Stimulated activated CD8-positive, alpha-beta memory T cell treated with anti-CD3 and anti-CD28 coated beads, Interleukin-4, amount 100 ng/mL, for 24 hours (primary cell): ENCODE results near the gene PPIF.

ENCODE experiments used
- DNase-seq: peaks from one replicate; pipeline ENCODE4 v3.0.0-alpha.2; 2020; ENCODE audit warnings: low read depth

PPIF gene

DNA sequence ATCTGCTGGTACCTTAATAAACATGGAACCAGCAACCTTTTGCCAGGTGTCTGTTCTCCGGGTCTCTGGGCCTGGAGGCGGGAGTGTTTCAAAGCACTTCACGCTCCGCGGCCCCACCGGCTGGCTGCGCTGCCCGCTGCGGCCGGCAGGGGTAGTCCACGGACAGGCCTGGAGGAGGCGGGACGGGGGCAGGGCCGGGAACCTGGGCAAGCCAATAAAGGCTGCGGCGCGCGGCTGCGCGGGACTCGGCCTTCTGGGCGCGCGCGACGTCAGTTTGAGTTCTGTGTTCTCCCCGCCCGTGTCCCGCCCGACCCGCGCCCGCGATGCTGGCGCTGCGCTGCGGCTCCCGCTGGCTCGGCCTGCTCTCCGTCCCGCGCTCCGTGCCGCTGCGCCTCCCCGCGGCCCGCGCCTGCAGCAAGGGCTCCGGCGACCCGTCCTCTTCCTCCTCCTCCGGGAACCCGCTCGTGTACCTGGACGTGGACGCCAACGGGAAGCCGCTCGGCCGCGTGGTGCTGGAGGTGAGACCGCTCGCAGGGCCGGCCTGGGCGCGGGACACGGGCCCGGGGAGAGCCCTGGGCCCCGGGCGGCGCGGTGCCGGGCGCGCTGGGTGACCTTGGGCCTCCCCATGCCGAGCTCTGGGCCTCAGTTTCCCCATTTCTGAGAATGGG, at the start of gene PPIF:
PPIF (plus strand) TSS at position 244 of the 668 bp plus-strand sequence; CDS start at position 324, 80 bp downstream.
- DNase-seq, result peak; percentile 91

DNA sequence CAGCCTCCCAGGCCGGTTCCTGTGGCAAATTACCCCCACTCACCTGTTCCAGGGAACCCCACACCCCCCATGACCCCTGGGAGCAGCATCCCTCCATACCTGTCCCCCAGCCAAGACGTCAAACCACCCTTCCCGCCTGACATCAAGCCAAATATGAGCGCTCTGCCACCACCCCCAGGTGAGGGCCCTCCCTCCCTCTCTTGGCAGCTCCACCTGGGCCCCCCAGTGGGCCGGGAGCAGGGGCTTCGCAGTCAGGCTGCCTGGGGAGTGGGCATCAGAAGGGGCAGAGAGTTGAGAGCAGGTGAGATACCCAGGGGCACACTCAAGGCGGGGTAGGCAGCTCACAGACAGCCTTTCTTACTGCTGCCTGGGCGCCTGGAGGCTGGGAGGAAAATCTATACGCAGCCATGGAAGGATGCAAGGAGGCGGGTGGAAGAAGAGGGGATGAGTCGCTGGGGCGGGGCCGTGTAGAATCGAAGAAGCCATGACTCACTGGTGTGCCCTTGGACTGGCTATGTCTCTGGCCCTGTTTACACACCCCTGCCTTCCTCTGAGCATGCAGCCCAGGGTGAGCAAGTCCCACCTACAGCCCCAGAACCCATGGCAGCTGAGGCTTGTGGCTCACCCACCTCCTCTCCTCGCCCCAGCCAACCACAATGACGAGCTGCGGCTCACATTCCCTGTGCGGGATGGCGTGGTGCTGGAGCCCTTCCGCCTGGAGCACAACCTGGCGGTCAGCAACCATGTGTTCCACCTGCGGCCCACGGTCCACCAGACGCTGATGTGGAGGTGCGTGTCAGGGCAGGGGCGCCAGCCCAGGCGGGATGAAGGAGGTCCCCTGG, 48.6 kb upstream of the PPIF start:
- DNase-seq, result peak; percentile 44

DNA sequence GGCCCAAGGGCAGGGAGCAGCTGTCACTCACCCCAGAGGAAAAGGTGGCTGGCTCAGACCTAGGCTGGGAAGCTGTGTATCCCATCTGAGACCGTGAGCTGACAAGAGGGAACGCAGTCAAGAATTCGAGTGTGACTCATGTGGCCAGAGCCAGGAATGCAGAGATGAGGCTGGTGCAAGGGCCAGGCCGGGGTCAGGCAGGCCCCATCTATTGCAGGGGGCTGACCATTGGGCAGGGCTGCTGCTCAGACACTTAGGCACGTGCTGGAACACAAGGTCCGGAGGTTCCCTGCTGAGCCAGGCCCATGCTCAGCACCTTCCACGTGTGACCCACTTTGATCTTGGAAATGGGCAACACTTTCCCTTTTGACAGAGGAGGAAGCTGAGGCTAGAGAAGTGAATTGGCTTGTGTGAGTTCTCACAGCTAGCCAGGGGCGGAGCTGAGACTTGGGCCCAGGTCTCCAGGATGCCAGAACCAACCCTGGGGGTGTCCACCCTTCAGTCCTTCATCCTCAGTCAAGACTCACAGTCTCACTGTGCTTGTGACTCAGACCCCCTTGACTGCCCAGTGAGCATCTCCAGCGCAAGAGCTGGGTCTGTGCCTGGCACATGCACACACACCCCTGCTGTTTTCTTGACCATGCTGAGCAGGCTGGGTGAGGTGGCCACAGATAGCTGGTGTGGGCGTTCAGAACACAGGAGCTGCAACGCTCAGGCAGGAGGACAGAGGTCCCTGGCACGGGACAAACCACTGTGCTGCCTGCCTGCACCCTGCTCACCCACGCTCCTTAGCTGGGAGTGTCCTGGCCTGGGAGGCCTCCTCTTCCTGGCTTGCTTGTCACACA, 47.6 kb upstream of the PPIF start:
- no peak for DNase-seq

DNA sequence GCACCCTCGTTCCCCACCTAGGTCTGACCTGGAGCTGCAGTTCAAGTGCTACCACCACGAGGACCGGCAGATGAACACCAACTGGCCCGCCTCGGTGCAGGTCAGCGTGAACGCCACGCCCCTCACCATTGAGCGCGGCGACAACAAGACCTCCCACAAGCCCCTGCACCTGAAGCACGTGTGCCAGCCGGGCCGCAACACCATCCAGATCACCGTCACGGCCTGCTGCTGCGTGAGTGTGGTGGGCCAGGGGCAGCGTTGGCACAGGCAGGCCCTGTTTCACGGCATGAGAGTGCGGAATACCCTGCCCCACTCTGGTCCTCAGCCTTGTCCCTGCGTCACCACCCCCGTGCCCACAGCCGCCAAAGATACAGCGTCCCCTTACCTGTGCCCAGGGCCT, 46.6 kb upstream of the PPIF start:
- DNase-seq, result no peak

DNA sequence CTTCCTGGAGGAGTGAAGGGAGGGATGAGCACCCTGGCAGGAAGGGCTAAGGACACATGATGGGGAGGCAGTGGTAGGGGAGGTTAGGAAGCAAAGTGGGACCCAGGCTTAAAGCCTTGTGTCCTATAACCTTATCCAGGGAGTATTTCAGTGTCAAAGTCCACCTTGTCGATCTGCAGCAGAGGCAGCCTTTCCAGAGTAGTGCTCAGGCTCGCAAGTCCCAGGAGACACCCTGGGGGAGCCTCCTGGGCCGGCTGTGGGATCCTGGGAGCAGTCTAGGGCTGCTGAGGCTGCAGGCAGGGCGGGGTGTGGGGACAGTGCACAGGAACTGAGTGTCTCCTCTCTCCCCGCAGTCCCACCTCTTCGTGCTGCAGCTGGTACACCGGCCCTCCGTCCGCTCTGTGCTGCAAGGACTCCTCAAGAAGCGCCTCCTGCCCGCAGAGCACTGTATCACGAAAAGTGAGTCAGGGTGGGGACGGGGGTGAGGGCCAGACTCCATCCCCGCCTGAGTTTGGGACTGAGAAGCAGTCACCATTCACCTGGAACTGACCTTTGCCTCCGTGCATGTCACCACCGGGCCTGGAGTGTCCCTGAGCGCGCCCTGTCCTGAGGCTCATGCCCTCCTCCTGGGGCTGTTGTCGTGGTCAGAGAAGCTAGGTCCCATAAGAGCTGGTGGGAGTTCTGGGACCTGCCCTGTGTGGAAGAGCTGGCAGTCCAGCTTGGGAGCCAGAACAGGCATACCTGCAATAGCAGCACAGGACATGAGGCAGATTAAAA, 45.3 kb upstream of the PPIF start:
- DNase-seq, result no peak

DNA sequence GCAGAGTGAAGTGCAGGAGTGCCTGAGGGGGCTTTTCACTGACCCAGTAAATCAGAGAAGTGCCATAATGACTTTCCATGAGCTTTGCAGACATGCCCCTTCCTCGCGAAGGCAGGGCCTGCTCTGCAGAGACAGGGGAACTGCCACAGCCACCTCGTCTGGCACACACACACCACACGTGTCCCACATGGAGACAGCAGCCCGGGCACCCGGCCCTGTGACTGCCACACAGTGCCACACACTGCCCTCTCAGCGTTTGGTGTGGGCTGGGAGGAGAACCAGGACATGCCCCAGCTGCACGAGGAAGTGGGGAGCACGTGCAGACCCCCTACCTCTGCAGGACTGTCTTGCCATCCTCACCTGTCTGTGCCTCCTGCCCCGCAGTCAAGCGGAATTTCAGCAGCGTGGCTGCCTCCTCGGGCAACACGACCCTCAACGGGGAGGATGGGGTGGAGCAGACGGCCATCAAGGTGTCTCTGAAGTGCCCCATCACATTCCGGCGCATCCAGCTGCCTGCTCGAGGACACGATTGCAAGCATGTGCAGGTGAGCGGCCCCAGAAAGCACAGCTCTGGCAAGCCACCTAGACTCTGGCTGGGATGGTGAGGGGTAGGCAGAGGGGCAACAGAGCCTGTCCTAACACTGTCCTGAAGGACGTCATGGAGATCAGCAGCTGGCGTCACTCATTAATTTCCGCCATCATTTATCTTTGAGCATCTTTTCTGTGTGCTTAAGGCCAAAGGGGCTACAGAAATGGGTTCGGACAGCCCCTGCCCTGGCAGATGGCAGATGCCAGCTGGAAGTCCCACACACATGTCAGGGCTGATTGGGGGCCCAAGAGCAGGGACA, 43.4 kb upstream of the PPIF start:
- no peak for DNase-seq

DNA sequence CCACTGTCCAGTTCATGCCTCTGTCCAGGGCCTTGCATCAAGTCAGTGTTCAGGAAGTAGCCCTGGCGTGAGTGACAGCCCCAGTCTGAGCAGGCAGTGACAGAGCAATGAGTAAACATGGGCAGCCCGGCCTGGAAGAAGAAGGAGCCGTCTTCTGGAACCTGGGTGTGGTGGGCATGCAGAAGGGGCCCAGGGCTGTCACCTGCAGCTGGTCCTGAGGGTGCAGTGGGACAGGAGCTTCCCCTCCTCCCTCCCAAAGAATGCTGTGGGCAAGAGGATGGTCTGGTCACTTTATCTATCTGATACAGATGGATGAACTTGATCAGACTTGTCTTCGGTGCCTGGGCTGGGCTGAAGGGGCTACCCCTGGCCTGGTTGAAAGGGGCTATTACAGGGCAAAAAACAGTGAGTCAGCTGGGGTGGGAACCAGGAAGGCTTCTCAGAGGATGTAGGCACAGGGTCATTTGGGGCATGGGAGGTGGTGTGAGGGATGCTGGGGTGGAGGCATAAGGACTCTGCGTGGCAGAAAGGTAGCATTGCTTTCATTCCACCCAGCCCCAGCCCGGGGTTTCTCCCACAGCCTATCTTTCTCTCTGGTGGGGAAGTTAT, 42.7 kb upstream of the PPIF start:
- no peak for DNase-seq

DNA sequence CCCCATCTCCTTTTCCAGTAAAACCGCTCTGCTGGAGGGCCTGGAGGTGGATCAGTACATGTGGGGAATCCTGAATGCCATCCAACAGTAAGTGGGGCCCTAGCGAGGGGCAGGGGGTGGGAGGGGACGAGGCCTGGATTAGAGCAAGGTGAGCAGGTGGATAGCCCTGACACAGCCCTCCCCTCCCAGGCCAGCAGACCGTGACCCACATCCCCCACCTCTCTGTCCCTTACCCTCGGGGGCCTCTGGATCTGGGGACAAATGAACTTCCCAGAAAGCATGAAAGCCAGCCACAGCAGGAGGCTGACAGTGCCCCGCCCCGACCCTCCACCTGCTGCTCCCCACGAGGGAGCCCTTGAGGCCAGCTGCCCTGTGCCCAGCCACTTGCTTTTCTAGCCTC, 41.8 kb upstream of the PPIF start:
- no peak for DNase-seq

DNA sequence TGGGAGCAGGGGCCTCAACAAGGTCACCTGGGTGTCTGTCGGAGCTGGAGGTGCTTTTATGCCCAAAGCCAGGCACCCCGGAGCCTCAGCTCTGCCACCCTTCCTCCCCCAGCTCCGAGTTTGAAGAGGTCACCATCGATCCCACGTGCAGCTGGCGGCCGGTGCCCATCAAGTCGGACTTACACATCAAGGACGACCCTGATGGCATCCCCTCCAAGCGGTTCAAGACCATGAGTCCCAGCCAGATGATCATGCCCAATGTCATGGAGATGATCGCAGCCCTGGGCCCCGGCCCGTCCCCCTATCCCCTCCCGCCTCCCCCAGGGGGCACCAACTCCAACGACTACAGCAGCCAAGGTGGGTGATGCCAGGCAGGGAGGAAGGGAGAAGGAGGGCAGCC, 41.3 kb upstream of the PPIF start:
- DNase-seq, result no peak

DNA sequence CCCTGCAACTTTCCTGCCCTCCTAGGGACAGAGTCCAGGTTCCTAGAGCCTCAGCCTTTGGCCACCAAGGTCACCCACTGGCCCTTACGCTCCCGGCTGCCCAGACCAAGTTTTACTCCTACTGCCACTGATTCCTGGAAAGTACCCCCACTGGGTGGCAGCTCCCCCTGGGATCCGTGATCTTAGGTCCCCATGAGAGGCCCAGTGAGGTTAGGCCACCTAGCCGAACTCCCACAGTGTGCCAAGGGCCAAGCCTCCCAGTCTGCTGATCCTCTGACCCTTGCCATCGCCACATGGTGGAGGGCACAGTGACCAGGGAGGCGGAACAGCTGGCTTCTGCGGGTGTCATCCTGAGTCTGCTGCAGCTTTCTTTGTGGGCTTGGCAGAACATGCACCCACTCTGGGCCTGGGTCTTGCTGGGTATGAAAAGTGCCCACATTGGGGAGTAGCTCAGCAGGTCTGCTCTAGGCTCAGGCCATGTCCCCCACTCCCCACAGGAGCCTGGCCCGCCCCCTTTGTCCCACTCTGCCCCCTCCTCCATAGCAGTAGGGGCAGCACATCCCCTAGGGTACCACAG, 40.5 kb upstream of the PPIF start:
- DNase-seq, result no peak

DNA sequence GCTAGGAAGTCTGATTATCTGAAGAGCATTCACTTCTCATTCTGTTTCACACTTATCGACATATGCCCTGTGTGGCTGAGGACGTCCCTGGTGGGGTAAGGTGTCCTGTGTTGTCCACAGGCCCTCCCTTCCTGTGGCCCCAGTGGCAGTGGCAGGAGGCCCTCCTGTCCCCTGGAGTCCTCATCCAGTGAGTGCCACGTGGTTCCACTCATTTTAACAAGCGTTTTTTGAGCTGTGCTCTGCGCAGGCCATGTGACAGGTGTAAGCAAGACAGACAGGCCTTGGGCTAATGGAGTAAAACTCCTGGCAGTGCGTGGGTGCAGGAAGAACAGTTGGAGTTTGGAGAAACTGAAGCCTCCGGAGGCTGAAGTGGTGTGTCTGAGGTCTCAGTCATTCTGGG, 39.3 kb upstream of the PPIF start:
- DNase-seq, result no peak

DNA sequence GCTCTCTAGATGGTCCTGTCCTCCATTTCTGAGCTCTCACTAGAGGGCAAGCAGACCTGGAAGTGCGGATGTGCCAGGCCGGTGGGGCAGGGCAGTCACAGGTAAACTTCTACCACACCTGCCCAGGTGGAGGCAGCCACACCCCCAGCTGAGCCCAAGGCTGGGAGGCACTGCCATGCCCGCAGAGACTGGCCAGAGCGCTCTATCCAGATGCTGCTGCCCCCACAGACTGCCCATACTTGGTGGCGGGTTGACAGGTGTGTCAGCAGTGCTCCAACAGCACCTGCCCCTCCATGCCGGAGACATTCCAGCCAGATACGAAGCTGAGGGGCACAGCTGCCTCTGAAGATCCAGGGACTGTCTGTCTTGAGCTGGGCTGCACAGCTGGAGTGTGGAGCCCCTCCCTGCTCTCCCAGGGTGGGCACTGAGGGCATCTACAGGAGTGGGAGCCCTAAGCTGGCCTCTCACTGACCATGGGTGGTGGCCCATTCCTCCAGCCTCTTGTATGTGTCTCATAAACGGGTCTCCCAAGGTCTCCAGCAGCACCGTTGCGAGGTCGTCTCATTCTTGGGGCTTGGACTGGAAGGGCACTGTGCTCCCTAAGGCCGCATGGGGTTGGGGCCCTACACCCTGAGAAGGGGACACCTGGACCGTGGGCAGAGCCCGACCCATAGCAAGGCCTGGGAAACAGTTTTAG, 38.2 kb upstream of the PPIF start:
- no peak for DNase-seq

DNA sequence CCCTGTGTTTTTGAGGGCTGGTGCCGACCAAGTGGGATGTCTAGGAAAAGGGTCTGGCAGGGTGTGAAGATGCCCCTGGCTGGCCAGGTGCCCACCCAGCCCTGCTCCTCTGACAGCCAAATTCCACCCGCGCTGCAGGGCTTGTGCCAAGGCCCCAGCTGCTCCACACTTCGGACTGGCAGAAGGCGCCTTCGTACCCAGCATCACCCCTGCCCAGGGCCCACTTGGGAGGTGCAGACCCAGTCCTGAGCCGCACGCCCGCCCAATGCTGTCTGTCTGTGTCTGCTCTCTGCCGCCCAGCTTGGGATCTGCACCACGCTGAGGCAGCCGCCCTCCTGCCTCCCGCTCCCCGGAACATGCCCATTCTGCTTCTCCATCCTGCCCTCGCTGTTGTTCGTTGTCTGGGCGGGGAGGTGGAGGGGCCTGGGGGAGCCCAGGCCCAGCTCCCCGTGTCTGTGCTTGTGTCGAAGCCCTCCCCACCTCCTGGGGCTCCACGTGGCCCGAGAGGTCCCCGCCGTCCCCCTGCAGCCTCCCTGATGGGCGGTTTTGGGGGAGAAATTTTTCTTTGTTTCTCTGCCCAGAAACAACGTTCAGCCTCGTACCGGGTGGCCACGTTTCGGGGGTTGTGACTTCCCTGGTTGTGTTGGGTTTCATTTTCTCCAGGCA, 36.9 kb upstream of the PPIF start:
- no peak for DNase-seq

DNA sequence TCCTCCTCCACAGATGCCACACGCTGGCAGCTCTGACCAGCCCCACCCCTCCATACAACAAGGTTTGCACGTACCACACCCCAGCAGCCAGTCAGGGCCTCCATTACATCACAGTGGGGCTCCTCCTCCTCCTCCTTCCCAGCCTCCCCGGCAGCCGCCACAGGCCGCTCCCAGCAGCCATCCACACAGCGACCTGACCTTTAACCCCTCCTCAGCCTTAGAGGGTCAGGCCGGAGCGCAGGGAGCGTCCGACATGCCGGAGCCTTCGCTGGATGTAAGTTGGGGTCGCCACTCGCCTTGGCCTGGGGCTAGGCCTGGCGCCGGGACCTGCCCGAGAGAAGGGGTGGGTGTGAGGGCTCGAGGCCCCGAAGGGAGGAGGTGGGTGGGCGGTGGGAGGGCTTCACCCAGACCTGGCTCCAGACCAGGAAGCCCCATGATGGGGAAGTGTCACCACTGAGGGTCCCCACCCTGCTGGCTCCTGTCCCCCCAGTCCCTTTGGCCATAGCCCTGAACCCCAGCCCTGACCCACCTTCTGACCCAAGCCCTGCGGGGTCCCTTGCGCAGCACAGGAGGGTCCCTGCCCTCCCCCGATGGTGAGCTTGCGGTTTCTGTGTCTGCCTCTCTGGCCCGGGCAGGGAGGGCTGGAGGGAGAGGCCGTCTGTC, 36.2 kb upstream of the PPIF start:
- no peak for DNase-seq

DNA sequence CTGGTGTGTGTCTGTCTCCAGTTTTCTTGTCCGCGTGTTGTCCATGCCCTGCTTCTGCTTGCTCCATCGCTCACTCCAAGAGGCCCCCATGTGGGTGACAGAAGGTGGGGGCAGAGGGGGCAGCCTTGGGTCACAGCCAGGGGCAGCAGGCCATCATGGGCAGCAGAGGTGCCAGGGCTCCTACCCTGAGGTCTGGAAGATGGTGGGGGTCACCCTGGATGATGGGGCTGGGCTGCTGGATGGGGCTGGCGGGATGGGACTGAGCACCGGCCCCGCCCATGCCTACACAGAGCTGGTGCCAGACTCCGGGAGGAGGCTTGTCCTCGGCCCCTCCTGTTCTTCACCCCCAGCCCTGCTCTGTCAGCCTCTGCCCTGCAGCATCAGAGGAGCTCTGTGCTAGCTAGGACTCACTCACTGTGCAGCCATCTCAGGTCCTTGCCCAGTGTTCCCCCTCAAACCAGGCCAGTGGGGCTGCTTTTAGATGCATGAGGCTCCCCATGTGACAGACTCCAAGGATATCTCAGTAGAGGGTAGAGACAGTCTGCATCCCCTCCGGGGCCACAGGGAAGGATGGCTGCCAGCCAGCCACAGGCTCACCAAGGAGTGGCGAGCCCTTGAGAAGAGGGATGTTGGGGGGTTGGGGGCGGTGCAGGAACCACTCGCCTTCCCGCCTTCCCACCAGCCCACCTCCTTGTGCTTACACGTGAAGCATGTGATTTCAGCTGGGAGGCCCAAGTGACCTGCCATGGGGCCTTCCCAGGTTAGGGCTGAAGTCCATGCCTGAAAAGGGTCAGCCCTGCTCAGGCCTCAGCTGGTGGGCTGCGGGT, 35.5 kb upstream of the PPIF start:
- DNase-seq, result no peak

DNA sequence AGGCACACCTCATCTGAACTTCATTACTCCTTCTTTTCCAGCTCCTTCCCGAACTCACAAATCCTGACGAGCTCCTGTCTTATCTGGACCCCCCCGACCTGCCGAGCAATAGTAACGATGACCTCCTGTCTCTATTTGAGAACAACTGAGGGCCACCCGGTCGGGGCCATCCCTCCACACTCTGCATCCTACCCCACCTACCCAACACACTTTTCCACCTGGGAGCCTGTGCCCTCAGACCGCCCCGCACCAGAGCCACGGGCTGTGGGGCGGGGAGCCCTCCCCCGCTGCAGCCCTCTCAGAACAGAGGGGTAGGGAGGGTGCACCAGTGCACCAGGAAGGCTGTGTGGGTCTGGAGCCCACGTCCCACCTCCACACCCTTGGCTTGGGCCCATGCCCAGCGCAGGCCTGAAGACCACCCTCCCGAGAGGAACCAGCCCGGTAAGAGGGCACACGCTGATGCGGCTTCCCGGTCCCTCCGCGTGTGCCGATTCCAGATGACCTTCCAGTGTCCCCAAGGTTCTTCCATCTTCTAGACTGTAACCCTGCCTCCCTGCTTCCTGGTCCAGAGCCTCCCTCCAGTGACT, 34.6 kb upstream of the PPIF start:
- no peak for DNase-seq

DNA sequence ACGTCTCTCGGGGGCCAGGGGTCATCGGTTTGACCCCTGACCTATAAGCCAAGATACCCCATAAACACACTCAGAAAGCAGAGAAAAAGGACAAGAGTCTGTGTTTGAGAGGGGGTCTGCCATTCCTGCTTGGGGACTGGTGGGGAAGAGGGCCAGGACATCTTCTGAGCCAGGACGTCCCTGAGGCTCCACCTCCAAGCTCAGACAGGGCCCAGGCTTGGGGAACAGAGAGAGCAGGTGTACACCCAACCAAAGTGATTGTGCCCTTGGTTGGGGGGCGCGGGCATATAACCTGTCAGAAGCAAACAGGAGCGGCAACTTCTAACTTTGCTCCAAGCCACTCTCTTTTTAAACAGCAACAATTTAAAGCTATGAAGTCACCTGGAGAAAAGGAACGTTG, 33.9 kb upstream of the PPIF start:
- no peak for DNase-seq
